ENCODE results near the gene RGS7BP.

DNA sequence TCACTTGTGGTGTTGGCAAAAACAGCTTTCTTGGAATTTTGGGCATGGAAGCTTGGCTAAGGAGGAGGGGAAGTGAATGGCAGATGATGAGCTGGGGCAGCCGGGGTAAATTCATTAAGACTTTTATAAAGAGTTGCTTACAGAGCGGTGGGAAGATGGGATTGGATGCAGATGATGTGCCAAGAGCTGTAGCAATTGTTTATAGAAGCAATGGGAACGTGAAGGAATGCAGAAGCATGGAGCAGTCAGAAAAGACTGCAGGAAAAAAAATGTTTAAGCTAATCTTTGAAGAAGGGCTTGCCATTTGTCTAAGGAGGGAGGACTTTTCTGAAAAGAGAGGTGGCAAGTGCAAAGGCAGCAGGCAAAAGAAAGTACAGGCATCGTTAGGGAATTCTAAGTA lies 97.9 kb downstream of the RGS7BP start:
- TF ChIP-seq, protein P1, sequence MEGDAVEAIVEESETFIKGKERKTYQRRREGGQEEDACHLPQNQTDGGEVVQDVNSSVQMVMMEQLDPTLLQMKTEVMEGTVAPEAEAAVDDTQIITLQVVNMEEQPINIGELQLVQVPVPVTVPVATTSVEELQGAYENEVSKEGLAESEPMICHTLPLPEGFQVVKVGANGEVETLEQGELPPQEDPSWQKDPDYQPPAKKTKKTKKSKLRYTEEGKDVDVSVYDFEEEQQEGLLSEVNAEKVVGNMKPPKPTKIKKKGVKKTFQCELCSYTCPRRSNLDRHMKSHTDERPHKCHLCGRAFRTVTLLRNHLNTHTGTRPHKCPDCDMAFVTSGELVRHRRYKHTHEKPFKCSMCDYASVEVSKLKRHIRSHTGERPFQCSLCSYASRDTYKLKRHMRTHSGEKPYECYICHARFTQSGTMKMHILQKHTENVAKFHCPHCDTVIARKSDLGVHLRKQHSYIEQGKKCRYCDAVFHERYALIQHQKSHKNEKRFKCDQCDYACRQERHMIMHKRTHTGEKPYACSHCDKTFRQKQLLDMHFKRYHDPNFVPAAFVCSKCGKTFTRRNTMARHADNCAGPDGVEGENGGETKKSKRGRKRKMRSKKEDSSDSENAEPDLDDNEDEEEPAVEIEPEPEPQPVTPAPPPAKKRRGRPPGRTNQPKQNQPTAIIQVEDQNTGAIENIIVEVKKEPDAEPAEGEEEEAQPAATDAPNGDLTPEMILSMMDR (IDR thresholded peaks at IDR 0.05 in 2 of 3, conservative IDR thresholded peaks at IDR 0.05 in 1 of 3; ENCODE audit: control insufficient read depth in 2 of 3, extremely low read depth in 1 of 3, insufficient read depth in 1 of 3, low read depth in 3 of 3, low read length in 3 of 3), result no peak
- TF ChIP-seq CEBPB (IDR thresholded peaks at IDR 0.05; ENCODE audit: borderline replicate concordance in 1 of 2, low read depth in 2 of 2, low read length in 2 of 2) (no peak), TBL1XR1 (IDR thresholded peaks at IDR 0.05; ENCODE audit: low read depth, low read length) (no peak), EZH2 (IDR thresholded peaks at IDR 0.05; ENCODE audit: borderline replicate concordance, control insufficient read depth, low read depth, low read length) (no peak), TARDBP (IDR thresholded peaks at IDR 0.05; ENCODE audit: borderline replicate concordance) (no peak), POLR2AphosphoS2 (IDR thresholded peaks at IDR 0.05; ENCODE audit: low read depth, low read length) (no peak), MXI1 (IDR thresholded peaks at IDR 0.05; ENCODE audit: low read depth, low read length) (no peak), POLR2A (IDR thresholded peaks at IDR 0.05; ENCODE audit: low read depth, low read length) (no peak), NFYA (IDR thresholded peaks at IDR 0.05; ENCODE audit: borderline replicate concordance, low read depth, low read length) (no peak), CREM (IDR thresholded peaks at IDR 0.05; ENCODE audit: low read depth) (no peak), CHD4 (IDR thresholded peaks at IDR 0.05) (no peak)
- TF ChIP-seq, protein P2, sequence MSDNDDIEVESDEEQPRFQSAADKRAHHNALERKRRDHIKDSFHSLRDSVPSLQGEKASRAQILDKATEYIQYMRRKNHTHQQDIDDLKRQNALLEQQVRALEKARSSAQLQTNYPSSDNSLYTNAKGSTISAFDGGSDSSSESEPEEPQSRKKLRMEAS (IDR thresholded peaks at IDR 0.05; ENCODE audit: low read depth, low read length), result no peak
